ENCODE measurements around the gene PNLIPRP3.
"Not testable (repeated sequence)": the region's sequence is repeated elsewhere in the genome, so short reads cannot be mapped to it uniquely, and the experiment has no call there.

- TF ChIP-seq CTCF, EZH2, EZH2phosphoT487 (IDR thresholded peaks at IDR 0.05): not testable (repeated sequence)
These were observed 34.3 kb upstream of the PNLIPRP3 start for GRCh38 chr10:116393246-116393831.
